GM18499 (cell line): ENCODE measurements around the gene KCTD5.

Experiments used
- ATAC-seq: cut with Tn5 transposase; IDR thresholded peaks from one replicate; pipeline ENCODE4 v1.9.1; 2021; ENCODE audit warnings: moderate number of reproducible peaks; ENCODE audit not compliant: insufficient read depth, unreplicated experiment

Gene KCTD5

DNA sequence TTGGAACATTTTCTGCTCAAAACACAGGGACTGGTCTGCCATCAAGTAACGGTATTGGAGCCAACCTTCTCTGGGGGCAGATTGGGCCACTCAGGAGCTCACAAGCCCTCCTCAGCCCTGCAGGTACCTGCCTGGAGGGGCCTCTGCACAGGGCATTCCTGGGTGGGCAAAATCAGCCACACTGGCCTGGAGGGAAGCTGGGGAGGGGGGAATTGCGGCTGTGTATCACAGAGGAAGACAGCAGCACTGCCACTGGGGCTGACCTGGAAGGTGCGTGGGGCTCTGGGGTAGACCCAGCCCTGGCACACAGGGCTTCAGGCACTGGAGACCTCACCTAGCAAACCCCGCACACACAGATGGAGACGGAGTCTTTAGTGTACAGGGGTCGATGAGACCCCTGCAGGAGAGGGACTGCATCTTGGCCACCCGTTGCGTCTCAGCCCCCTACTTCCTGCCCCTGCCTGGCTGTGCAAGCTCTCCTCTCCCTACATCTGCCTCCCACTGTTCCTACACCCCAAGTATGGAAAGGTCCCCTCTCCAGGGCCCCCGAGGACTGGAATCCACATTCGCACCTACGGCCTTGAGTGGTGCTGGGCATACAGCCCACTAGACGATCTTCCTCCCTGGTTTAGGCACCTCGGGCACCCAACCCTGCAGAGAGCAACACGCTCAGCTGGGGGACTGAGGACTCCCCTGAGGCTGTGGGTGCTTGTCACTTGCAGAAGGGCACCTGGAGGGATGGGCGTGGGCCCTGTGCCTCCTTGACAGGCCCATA, 63.0 kb downstream of the KCTD5 start:
- ATAC-seq: no peak

DNA sequence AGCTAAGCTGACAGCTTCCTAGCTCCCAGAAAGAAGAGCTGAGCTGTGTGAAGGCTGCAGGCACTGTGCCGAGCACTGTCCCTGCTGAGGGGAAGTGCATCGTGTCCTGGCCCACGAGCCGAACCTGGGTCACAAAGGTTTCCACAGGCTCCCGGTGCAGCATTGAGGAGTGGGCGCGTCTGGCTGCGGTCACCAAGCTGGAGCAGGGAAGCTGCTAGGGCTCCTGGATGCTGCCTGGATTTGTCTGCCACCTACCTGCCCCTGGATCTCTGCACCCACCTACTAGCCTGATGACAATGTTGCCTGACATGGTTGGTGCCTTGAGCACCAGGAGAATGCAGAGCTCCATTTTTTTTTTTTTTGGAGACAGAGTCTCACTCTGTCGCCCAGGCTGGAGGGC, 63.6 kb downstream of the KCTD5 start:
- no peak for ATAC-seq

DNA sequence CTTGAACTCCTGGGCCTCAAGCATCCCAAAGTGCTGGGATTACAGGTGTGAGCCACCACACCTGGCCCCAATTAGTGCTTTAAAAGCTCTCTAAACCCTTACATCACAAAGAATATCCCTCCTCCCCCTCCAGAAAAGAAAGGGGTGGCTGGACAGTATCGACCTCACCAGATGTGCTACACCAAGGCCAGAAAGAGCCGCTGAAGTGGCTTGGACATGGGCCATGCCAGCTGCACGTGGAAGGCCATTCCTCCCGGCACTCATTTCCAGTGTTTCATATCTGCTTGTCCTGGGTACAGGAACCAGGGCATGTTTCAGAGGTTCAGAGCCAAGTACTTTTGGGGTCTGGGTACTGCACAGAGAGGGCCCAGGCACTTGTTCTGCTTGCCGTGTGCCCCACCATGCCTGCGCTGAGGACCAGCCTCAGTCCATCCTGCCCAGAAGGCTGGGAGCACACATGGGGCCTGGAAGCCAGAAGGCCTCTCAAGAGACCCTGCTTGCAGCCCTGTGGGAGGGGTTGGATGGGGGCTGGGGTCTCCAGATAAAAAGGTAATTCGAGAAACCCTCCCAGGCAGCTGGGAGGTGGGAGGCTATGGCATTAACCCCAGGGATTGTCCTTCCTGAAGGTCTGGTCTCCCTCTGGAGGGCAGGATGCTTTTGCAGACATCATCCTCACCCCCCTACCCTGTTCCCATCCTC, 66.6 kb downstream of the KCTD5 start:
- ATAC-seq: no peak

DNA sequence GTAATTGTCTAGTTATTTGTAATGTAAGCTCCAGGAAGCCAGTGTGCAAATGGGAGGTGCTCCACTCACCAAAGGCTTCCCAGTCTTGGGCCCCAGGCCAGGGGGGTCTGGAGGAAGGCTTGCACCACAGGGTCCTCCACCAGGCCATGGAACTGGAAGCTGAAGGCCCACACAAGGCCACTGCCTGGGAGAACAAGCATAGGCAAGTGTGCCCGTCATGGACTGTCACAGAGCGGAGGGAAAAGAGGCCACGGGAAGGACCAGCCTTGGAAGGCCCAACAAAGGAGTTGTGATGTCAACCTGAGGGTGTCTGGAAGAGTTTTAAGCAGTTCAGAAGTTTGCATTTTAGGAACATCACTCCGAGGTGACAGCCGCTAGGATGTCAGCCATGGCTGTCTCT, 67.2 kb downstream of the KCTD5 start:
- ATAC-seq: no peak

DNA sequence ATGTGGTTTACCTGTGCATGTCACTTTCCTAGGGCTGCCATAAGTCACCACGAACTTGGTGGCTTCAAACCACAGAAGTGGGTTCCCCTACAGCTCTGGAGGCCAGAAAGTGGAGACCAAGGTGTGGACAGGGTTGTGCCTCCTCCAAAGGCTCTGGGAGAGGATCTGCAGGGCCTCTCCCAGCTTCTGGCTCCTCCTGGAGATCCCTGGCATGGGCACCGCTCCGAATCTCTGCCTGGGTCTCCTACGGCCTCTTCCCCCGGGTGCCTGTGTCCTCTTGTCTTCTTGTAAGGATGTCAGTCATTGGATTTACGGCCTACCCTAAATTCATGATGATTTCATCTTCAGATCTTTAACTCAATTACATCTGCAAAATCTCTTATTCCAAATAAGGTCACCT, 67.6 kb downstream of the KCTD5 start:
- ATAC-seq: no peak

DNA sequence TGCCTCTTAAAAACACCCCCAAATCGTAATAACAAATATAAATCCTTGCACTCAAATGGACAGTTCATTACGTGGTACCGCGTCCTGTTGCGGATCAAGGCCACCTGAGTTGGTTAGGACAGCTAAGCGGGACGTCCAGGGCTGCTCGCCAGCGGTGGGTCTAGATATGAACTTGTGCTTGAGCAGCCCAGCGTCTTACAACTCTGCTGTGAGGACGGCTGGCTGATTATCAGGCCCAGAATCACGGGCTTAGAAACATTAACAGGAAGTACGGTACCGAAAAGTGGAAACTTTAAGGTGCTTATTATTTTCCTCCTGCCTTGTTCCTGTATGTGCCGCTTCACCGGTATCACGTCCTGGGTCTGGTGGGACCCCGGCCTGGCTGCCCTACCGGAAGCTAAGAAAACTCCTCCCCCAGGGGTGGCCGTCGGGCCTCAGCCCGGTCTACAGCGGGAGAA, 69.3 kb downstream of the KCTD5 start:
- no peak for ATAC-seq

DNA sequence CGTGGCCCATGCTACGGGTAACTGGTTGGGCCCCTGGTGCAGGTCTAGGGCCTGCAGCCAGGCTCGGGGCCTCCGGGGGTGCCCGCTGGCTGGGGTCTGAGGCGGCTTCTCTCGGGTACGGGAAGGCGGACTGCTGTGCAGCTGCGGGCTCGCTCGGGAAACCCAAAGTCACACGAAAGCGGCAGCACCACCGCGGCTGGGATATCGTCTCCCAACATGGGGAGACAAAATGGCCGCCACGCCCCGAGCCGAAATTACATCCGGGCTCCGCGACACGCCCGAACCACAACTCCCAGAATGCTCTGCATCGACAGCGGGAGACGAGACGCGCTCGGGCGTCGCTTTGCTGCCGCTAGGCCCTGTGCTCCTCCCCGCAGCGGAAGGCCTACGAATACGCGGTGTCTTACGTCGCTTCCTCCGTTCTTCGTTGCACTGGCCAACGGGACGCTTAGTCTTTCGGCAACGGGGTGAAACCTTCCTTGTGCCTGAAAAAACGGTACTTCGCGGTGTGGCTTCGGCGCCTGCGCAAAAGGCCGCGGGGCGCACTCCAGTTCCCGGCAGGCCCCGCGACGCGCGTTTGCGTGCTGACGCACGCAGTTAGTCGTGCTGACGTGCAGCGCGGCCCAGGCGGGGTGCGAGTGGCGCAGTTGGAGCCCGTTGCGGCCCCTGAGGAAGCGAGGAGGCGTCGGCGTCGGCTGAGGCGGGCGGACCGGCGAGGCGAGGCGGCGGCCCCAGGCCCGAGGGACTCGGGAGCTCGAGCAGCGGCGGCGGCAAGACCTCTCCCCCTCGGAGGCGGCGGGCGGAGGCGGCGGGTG, 69.9 kb downstream of the KCTD5 start, which contains the start of gene SRRM2:
Gene SRRM2 (plus strand): TSS at position 604 of the 815 bp plus-strand sequence. CDS start 3,727 bp downstream, outside the sequence.
- peak; percentile 69 for ATAC-seq

DNA sequence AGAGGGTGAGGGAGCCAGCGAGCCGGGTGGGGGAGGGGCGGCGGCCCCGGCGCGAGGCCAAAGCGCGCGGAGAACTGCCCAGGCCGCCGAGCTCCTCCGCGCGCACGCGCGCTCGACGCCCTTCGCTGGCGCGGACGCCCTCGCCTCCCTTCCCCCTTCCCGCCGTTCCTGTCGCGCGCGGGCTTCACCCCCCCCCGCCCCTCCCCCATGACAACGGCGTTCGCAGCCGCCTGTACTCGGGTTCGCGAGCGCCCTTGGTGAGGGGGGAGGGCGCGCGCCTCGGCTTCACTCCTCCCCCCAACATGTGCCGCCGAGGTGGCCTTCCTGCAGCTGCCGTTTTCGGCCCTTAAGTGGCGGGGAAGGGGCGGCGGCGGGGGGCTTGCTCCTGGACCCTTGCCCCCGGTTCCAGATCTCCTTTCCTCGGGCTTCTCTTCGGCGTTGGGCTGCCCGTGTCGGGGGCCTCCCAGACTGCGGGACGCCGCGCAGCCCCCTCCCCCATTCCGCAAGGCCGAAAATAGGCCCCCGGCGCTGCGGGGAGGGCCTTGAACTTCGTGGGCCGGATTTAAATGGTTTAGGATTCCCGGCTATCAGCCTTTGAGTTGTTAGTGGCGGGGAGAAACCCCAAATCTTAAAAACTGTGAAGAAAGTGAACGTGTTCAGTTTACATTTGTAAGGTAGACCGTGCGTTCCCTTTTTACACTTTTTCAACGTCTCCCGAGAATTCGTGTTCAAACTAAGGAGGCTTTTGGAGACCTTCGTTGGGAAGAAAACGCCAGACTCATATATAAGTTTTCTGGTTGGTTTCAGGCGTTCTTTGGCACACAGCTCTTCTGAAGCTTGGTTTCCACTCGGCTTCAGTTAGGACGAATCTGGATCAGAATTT, 70.8 kb downstream of the KCTD5 start:
- ATAC-seq: no peak

DNA sequence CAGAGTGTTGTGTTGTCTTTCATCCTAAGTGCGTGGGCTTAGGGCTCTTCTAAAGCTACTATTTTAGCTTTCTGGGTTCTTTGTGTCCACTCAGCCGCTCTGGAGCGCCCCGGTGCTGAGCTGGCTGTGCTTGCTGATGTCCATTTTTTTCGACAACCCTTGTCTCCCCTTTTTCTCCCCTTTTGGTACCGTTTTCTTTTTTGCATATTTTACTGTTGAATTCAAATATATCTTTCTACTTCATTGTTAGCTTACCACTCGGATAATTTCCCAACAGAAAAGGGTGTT, 71.4 kb downstream of the KCTD5 start:
- ATAC-seq: no peak

DNA sequence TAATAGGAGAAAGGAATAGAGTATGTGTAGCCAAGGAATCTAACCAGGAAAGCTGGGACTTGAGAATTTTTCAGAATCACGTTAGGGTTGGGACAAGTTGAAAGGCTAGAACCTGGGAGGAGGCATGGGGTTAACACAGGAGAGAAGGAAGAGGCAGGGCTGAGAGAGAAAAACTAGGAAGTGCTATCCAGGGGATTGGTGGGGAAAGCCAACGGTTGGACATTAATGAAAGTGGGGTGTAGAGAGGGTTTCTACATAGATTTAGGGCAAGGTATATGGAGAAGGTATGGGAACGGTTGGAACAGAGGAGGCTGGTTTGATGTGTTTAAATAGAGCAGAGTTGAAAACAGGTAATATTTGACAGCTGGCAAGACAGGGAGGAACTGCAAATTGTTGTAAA, 72.8 kb downstream of the KCTD5 start:
- no peak for ATAC-seq

DNA sequence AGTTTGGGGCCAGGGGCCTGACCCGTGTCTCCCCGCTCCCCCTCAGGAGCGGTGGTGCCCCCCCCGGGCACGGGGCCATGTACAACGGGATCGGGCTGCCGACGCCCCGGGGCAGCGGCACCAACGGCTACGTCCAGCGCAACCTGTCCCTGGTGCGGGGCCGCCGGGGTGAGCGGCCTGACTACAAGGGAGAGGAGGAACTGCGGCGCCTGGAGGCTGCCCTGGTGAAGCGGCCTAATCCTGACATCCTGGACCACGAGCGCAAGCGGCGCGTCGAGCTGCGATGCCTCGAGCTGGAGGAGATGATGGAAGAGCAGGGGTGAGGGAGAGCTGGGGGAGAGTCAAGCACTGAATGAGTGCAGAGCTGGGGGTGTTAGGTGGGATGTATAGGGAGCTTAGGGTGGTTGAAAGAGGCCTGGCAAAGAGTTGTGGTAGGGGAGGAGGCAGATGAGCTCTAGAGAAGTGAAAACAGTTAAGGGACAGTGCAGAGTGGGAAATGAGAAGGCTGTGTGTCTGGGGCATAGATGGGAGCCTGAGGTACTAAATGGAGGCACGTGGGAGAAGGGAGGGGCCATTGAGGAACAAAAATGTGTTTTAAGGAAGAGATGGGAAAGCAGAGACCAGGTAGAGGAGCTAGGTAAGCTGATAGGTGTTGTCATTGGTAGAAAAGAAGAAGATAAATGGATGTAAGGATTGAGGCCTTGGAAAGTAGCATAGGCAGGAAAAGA, 74.1 kb downstream of the KCTD5 start:
- ATAC-seq: no peak

DNA sequence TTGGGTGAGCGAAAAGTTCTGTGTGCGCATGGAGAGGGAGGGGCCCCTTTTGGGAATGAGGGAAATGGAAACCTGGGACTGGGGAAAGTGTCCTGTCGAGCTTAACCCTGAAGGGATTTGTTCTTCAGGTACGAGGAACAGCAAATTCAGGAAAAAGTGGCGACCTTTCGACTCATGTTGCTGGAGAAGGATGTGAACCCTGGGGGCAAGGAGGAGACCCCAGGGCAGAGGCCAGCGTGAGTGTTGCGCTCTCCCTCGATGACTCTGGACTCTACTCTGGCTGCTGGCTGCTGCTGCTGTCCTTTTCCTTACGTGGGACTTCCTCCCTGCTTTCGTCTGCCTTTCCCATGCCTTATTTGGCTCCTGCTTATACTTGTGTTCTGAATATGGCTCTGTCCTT, 75.0 kb downstream of the KCTD5 start:
- no peak for ATAC-seq
